Pancreas (tissue), 10 donors: Measurements from ENCODE around the gene FGF19. TPM values are rescaled to one million over a fixed set of nuclear protein-coding genes. Genes with fewer than 3 reads are reported as not detected.

ENCODE experiments used
- ATAC-seq, 4 donors: fragments of 200-7000 bp; cut with Tn5 transposase; one replicate each; pipeline versions ENCODE4 v1.8.0 to v1.9.1; 2020; ENCODE audit warnings: mild to moderate bottlenecking in 4 of 4, moderate library complexity in 4 of 4
- DNase-seq, 6 donors: peaks; one replicate each; pipeline ENCODE4 v3.0.0-alpha.2; 2020
- FAIRE-seq: peaks from 2 replicates; lab custom pipeline; 2012; peaks lifted over from hg19 to GRCh38; lab: Jason Lieb, UNC
- H3K27ac ChIP-seq, 4 donors: fragments of 200-600 bp; sonication (generic); 1 replicate in 3 of 4; 2 replicates in 1 of 4; pipeline versions ENCODE4 v1.5.0 to v1.8.0; 2020
- H3K27me3 ChIP-seq, 4 donors: fragments of 200-600 bp; one replicate each; pipeline ENCODE4 v1.8.0; 2021
- H3K36me3 ChIP-seq, 3 donors: fragments of 200-600 bp; sonication (generic) in 1 of 3; one replicate each; pipeline versions ENCODE4 v1.5.0 to v1.8.0; 2020 to 2021
- H3K4me1 ChIP-seq, 3 donors: fragments of 200-600 bp; one replicate each; pipeline ENCODE4 v1.8.0; 2021
- H3K4me3 ChIP-seq, 4 donors: fragments of 200-600 bp; sonication (generic) in 2 of 4; one replicate each; pipeline versions ENCODE4 v1.5.0 to v1.8.0; 2020 to 2021
- H3K9me3 ChIP-seq, 4 donors: fragments of 200-600 bp; one replicate each; pipeline ENCODE4 v1.8.0; 2021
- CTCF ChIP-seq, 4 donors: fragments of 200-600 bp; sonication (generic) in 3 of 4; IDR thresholded peaks; one replicate each; pipeline versions ENCODE4 v1.5.0 to v1.8.0; 2021; ENCODE audit warnings: antibody characterized with exemption in 4 of 4
- WGBS, 2 donors: extraction: QIAGEN DNeasy Blood & Tissue Kit; methylation state at CpG; one replicate each; pipeline ENCODE4 v1.1.7; 2013; 5-methylcytosine and 5-hydroxymethylcytosine counted together
- intact Hi-C, 3 donors: fragments of 100-400 bp; cut with DNase I; formaldehyde crosslinking; loops; one replicate each; pipeline versions ENCODE4 v1.11.1 to v1.14.2; 2022
- polyA plus RNA-seq, 2 donors: library from polyadenylated mRNA; stranded (reverse); fragments of 200-250 nt; gene quantifications; one replicate each; pipeline ENCODE4 v1.2.3, GENCODE V29; 2013
- total RNA-seq, 6 donors: library from RNA; stranded (reverse); fragmentation: NEBNext Ultra II Directional in 4 of 6; extraction: Animal tissue kit (Norgen Biotek cat#: 25700) in 4 of 6; gene quantifications; one replicate each; pipeline versions ENCODE4 v1.2.1 to v1.2.4, GENCODE V29; 2021 to 2023
- donor health status: healthy with polysubstance abuse.
- donor health status: DM: no; HTN: no; CAD: no; lungs with moderate emphysema.
- donor health status: DM: no; HTN: no; CAD: no.
- donor health status: control.
- donor health status: control.
- donor health status: Bipolar disorder and iron deficiency.
- donor health status: DM: yes; HTN: yes; CAD: no.
- donor health status: DM: no; HTN: no; CAD: no.
- donor health status: DM: no; HTN: no; CAD: no.
- donor health status: DM: yes; HTN: yes; CAD: no.

FGF19 gene
- total and polyA plus RNA-seq, 8 donors: 0.06 to 0.28 (median 0.07) TPM; not detected in 3

- ATAC-seq: no peak
- DNase-seq: peak in 2 of 6 donors; percentile 5 to 38
- intact Hi-C loops: loop anchor here in 2 of 3 donors (5.0 to 10.0 kb wide), 2 partner anchors 199 to 512 kb away; no protein-coding TSS in a partner anchor
- WGBS, 2 donors: 85 to 89% methylated on average over 7 of the region's 7 CpGs
- TF ChIP-seq CTCF (IDR thresholded peaks at IDR 0.05): no peak
- FAIRE-seq: no peak
- no peaks in the 10 kb centered on the region for H3K27me3 ChIP-seq
- no peaks in the 10 kb centered on the region for H3K36me3 ChIP-seq
- H3K4me1 ChIP-seq: no peaks in the 10 kb centered on the region
- no peak overlapping the region for H3K27ac ChIP-seq
- H3K9me3 ChIP-seq: no peaks in the 10 kb centered on the region
- H3K4me3 ChIP-seq: no peak overlapping the region
Measured at GRCh38 chr11:69682681-69683326, 21.0 kb downstream of the FGF19 start.

- WGBS, 2 donors: 73 to 89% methylated on average over 6 of the region's 6 CpGs
Measured at GRCh38 chr11:69682221-69682620, 21.6 kb downstream of the FGF19 start.

GRCh38 chr11:69680688-69681087 is 23.1 kb downstream of the FGF19 start:
- no peak for TF ChIP-seq CTCF (IDR thresholded peaks at IDR 0.05)

More at GRCh38 chr11:69682221-69682620, 21.6 kb downstream of the FGF19 start:
- intact Hi-C loops: loop anchor here in 2 of 3 donors (5.0 to 10.0 kb wide), 2 partner anchors 200 to 513 kb away; no protein-coding TSS in a partner anchor
- Histone ChIP-seq H3K36me3 (no peaks in the 10 kb centered on the region), H3K4me3 (no peak overlapping the region), H3K27me3 (no peaks in the 10 kb centered on the region), H3K27ac (no peak overlapping the region), H3K9me3 (no peaks in the 10 kb centered on the region), H3K4me1 (no peaks in the 10 kb centered on the region)
- ATAC-seq: no peak
- TF ChIP-seq CTCF (IDR thresholded peaks at IDR 0.05): no peak
- FAIRE-seq: no peak
- DNase-seq: peak in 1 of 6 donors; percentile 21

GRCh38 chr11:69677749-69678148 is 26.1 kb downstream of the FGF19 start:
- WGBS, 2 donors: 50 to 67% methylated on average over 2 of the region's 2 CpGs
- ATAC-seq (no peak), FAIRE-seq (no peak), DNase-seq (no peak)
- Histone ChIP-seq H3K4me3 (no peak overlapping the region), H3K9me3 (no peaks in the 10 kb centered on the region), H3K4me1 (peaks cover 0 to 11% (median 6%) of the 10 kb centered on the region in 3 donors), H3K36me3 (no peaks in the 10 kb centered on the region), H3K27me3 (no peaks in the 10 kb centered on the region), H3K27ac (no peak overlapping the region)
- intact Hi-C loops: no loop called here
- TF ChIP-seq CTCF (IDR thresholded peaks at IDR 0.05): no peak

More at GRCh38 chr11:69680688-69681087, 23.1 kb downstream of the FGF19 start:
- Histone ChIP-seq H3K4me1 (peaks cover 0 to 2% (median 0%) of the 10 kb centered on the region in 3 donors), H3K4me3 (no peak overlapping the region), H3K9me3 (no peaks in the 10 kb centered on the region), H3K36me3 (no peaks in the 10 kb centered on the region), H3K27ac (no peak overlapping the region), H3K27me3 (no peaks in the 10 kb centered on the region)
- intact Hi-C loops: loop anchor here in 2 of 3 donors (5.0 to 10.0 kb wide), 2 partner anchors 202 to 514 kb away; no protein-coding TSS in a partner anchor
- FAIRE-seq (no peak), DNase-seq (peak in 1 of 6 donors; percentile 18), ATAC-seq (no peak)
- 81 to 83% methylated on average over 5 of the region's 5 CpGs for WGBS, 2 donors
